NCI-H345 (cell line): Measurements from ENCODE around the gene ZNF549.
A peak's percentile ranks its signal among the peaks of the same experiment; 100 is the strongest.

Experiments used
- DNase-seq: peaks from one replicate; lab custom pipeline; 2025; lab: John Stamatoyannopoulos, UW

ZNF549 gene

GRCh38 chr19:57566396-57567265, 39.5 kb downstream of the ZNF549 start:
- DNase-seq: no peak

DNA sequence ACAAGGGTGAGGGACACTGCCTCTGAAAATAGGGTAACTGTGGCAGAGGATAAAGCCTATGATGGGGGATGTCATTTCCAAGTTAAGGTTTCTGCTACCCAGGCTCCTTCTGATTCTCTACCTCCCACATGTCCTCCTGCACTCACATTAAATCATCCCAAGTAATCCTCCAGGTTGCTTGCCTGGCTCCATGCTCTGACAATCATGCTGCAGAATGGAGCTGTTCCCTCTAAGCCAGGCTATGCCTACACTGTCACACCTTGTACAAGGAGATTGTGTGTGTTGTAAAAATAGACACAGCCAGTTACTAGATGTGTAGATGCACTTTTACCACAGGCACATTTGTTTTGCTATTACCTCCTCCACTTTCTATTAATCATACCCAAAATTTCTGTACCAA, 43.6 kb downstream of the ZNF549 start:
- DNase-seq: no peak

DNA sequence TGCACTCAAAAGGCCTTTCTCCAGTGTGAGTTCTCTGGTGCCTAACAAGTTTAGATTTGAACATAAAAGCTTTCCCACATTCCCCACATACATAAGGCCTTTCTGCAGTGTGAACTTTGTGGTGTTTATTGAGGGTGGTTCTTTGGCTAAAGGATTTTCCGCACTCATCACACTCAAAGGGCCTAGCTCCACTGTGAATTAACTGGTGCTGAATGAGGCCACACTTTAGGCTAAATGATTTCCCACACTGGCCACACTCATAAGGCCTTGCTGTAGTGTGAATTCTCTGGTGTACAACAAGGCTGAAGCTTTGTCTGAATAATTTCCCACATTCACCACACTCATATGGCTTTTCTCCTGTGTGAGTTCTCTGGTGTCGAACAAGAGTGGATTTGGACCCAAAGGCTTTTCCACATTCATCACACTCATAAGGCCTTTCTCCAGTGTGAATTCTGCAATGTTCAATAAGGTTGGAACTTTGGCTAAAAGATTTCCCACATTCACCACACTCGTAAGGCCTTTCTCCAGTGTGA, 45.3 kb downstream of the ZNF549 start:
- DNase-seq: no peak

- no peak for DNase-seq
Measured at GRCh38 chr19:57576661-57577060, 49.5 kb downstream of the ZNF549 start.

GRCh38 chr19:57578487-57579205, 51.5 kb downstream of the ZNF549 start, which contains the start of gene ZNF416:
ZNF416 (minus strand) TSS chr19:57578911; CDS start chr19:57578704, 207 bp downstream.
- peak; percentile 97 for DNase-seq

GRCh38 chr19:57583104-57583520, 56.0 kb downstream of the ZNF549 start:
- DNase-seq: no peak

DNA sequence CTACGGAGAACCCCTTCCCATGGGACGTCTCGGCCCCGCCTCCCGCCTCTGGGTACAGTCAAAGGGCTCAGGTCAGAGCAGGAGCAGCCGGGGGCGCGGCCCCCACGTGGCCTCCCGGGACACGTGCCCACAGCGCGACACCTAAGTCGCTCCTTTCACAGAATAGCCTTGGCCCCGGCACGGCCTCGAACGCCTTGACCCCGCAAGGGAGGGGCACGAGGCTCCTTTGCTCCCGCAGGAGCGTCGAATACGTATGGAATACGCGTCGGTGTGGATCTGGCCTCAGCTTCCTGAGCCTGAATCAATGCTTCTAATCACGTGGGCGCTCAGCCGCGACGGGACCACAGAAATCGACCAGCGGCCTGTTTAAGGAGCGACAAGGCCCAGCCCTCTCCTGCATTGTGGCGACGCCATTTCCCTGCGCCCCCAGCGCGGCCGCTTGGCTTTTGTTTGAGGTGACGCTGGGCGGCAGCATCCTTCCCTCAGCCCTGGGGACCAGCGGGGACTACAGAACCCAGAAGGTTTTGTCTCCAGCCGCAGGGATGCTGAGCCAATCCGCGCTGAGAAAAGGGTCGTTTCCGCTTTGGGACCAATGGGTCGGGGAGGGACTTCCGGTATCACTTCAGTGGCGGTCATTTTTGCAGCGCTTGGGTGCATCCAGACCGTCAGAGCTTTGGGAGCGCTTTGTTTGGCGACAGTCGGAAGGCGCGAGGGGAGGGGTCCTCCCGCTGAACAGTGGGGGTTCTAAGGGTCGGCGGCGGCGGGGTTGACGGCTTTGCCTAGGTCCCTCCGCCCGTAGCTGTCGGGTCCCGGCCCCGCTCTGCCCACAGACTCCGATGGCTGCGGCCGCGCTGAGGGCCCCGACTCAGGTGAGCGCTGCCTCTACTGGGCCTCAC, 56.6 kb downstream of the ZNF549 start, which contains the start of gene ZIK1:
Gene ZIK1, plus strand, starts transcription at position 625 of the 896 bp plus-strand sequence. Its CDS starts 212 bp downstream, at position 837.
- peak; percentile 93 for DNase-seq

DNA sequence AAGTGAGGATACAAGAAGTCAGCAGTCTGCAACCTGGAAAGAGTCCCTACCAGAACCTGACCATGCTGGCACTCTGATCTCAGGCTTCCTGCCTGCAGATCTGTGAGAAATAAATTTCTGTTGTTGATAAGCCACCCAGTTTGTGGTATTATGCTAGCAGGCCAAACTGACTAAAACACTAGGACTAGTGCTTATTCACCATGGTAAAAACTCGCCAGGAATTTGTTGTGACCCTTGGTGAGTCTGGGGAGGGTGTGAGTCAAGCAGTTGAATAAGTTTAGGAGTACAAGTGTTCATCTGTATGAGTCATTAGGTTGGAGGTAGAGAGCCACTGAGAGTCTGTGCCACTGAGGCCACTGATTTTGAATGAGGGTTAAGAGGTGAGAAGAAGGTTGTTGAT, 60.4 kb downstream of the ZNF549 start:
- no peak for DNase-seq

DNA sequence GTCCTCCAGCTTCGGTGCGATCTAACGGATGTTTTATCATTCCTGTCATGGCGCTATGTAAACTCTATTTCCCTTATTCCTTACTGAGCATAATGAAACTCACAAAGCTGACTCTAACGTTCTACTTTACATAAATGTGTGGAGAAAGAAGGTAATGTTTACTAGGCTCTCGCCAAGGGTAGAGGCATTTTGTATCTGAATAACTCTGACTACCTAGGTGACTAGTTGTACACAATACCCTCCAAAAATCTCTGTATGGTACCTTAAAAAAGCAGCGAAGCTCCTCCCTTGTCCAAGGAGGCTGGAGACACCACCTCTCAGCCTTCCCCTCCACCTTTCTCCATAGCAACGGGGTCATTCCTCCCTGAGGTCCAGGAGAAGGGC, 72.2 kb downstream of the ZNF549 start:
- no peak for DNase-seq

- peak; percentile 90 for DNase-seq
Measured at GRCh38 chr19:57599761-57600383, 72.7 kb downstream of the ZNF549 start, which contains the start of gene ZNF530. ZNF530 (plus strand) TSS chr19:57599885; CDS start chr19:57604346, 4,461 bp downstream.

GRCh38 chr19:57606931-57607330, 79.8 kb downstream of the ZNF549 start:
- DNase-seq: no peak
